NK-92 treated with Interleukin-12 subunit alpha and Interleukin-12 subunit beta, amount 100 ng/mL, for 24 hours (cell line): ENCODE data around the gene SEPTIN10.
"Not testable (repeated sequence)": the region's sequence is repeated elsewhere in the genome, so short reads cannot be mapped to it uniquely, and the experiment has no call there.

ENCODE experiments used
- DNase-seq: peaks from one replicate; lab custom pipeline; 2025; lab: John Stamatoyannopoulos, UW

SEPTIN10 gene

DNA sequence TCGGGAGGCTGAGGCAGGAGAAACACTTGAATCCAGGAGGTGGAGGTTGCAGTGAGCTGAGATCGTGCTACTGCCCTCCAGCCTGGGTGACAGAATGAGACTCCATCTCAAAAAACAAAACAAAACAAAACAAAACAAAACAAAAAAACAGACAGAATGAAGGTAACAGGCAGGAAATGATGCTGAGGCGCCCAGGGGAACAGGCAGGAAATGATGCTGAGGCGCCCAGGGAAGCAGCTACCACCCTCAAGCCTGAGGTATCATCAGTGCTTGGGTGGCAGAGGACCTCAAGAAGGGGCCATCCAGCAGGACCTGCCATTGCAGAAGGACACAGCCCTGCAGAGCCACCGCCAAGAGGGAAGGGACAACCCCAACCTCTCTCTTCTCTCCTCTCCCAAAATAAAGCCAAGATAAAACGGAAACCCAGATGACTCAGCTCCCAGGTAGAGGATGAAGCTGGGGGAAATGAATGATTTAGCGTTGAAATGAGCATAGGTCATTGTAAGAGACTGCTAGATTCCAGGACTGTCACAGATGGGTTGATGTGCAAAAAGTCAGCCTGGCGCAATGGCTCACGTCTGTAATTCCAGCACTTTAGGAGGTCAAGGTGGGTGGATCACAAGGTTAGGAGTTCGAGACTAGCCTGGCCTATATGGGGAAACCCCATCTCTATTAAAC lies 19.7 kb upstream of the SEPTIN10 start:
- no peak for DNase-seq

GRCh38 chr2:109632158-109632789 lies 18.5 kb upstream of the SEPTIN10 start:
- no peak for DNase-seq

DNA sequence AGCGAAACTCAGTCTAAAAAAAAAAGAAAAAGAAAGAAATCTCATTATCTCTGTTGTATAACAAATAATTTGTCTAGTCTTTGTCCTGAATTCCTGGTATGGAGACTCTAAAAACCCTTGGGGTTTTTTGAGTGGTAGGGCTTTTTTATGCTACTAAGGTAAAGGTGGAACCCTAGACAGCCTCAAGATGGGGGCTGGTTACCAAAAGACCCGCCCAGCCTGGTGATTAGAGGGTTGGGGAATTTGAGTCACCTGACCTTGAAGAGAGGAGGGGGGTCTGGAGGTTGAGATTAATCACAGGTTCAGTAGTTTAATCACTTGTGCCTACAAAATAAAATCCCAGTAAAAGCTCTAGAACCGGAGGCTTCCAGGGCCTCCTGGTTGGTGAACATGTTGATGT lies 18.0 kb upstream of the SEPTIN10 start:
- DNase-seq: no peak

- DNase-seq: no peak
Measured at GRCh38 chr2:109630441-109631430, 17.0 kb upstream of the SEPTIN10 start.

DNA sequence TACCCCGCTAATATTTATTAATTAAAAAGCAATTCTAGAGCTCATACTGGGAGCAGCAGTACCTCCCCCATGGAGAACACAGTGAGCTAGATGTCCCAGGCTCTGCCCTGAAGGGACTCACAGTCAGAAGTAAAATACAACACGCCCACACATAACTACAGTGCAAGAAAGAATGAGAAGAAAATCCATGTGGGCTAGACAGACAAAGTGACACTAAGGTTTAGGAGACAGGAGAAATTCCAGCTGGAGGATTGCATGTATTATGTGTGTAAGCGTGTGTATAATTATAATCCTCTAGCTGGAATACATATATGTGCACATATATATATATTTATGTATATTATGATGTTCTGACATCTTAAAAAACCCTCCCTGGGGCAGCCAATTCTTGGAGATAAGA lies 16.1 kb upstream of the SEPTIN10 start:
- no peak for DNase-seq

GRCh38 chr2:109628321-109628720 lies 14.6 kb upstream of the SEPTIN10 start:
- DNase-seq: not testable (repeated sequence)

- no peak for DNase-seq
Measured at GRCh38 chr2:109624339-109624738, 10.6 kb upstream of the SEPTIN10 start.

- no peak for DNase-seq
Measured at GRCh38 chr2:109623923-109624322, 10.2 kb upstream of the SEPTIN10 start.

GRCh38 chr2:109623297-109623696 lies 9.5 kb upstream of the SEPTIN10 start:
- DNase-seq: no peak

- no peak for DNase-seq
Measured at GRCh38 chr2:109619032-109619615, 5.4 kb upstream of the SEPTIN10 start.

- DNase-seq: no peak
Measured at GRCh38 chr2:109616184-109616583, 2.4 kb upstream of the SEPTIN10 start.

DNA sequence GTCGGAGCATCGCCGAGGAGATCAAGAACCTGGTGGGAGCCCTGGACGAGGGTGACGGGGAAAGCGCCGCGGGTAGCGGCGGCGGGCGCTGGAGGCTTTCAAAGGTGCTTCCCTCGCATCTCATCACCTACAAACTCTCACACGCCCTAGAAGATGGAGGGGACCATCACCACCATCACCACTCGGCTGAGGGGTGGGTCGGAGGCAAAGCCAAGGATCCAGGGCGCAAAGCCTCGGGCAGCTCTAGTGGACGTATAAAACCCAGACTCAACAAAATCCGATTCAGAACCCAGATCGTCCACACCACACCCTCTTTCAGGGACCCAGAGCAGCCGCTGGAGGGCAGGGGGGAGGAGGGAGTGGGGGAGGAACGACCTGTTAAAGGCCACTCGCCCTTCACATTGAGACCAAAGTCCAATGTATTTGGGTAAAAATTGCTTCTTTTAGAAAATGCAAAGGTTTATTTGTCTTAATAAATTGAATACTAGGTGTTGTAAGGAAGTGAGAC lies 1.9 kb upstream of the SEPTIN10 start:
- no peak for DNase-seq

DNA sequence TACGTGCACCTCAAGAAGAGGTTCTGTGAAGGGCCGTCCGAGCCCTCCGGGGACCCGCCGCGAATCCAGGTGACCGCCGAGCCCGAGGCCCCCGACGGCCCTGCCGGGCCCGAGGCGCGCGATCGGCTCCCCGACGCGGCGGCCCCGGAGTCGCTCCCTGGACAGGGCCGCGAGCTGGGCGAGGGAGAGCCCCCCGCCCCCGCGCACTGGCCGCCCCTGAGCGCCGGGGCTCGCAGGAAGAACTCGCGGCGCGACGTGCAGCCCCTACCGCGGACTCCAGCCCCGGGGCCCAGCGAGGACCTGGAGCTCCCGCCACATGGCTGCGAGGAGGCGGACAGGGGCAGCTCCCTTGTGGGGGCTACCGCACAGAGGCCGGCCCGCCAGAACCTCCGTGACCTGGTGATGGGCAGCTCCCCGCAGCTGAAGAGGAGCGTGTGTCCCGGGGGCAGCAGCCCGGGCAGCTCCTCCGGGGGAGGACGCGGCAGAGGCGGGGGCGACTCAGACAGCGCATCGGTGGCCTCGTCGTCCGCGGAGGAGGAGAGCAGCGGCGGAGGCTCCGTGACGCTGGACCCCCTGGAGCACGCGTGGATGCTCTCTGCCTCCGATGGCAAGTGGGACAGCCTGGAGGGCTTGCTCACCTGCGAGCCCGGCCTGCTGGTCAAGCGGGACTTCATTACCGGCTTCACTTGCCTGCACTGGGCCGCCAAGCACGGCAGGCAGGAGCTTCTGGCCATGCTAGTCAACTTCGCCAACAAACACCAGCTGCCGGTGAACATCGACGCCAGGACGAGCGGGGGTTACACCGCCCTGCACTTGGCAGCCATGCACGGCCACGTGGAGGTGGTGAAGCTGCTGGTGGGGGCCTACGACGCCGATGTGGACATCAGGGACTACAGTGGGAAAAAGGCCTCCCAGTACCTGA lies 1.2 kb upstream of the SEPTIN10 start:
- no peak for DNase-seq

- DNase-seq: no peak
Measured at GRCh38 chr2:109613081-109613921, 465 bp downstream of the SEPTIN10 start.

GRCh38 chr2:109611467-109612095 lies 2.2 kb downstream of the SEPTIN10 start:
- no peak for DNase-seq

GRCh38 chr2:109609352-109610024 lies 4.3 kb downstream of the SEPTIN10 start:
- no peak for DNase-seq

DNA sequence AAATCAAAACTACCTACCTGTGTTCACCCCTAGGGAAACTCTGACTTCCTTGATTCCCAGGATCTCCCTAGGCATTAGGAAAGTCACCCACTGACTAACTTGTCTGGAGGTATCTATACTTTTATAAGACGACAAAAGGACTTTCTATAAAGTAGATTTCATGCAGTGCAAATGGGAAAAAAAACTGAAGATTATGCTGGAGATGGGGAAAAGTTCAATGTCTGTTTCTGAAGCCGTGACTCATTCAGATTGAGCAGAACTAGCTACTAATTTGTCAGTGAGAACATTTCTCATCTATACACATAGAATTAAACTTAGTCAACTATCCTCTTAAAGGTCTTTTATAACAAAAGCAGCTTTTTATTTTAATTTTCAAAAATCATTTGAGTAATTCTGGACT lies 6.0 kb downstream of the SEPTIN10 start:
- no peak for DNase-seq

DNA sequence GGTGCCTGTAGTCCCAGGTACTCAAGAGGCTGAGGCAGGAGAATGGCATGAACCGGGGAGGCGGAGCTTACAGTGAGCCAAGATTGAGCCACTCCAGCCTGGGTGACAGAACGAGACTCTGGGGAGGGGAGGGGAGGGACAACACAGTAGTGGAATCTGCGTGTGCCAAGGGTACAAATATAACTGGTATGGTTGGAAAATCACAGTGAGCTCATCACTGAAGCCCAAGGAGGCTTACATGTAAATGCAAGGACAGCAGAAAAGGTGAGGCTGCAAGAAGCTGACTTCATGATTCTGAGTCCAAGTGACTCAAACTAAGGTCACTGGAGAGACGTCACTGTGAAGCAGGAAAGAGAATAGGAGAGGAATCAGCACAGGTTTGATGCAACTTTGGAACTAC lies 9.2 kb downstream of the SEPTIN10 start:
- DNase-seq: no peak

GRCh38 chr2:109602617-109603188 lies 11.1 kb downstream of the SEPTIN10 start:
- no peak for DNase-seq
